ENCODE data around the gene DYDC1.

The DYDC1 gene

DNA sequence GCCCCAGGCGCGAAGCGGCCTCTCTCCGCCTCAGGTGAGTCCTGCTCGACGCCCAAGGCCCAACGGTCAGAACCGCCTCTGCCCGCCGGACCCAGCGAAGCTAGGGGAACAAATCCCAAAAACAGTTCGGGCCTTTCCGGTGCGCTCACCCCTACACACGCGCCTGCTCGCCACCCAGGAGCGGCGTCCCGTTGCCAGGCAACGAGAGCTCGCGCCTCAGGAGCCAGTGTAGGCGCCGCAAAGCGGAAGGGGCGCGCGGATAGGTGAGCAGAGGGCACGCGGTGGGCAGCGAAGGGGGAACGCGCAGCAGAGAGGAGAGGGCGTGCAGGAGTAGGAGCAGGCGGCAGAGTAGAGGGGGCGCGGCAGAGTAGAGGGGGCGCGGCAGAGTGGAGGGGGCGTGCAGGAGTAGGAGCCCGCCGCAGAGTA lies at the start of gene DYDC1, which contains the start of gene DYDC2:
TSS of gene DYDC1 (minus strand) at position 193 of the 426 bp plus-strand sequence. CDS start 4,154 bp downstream, outside the sequence.
TSS of gene DYDC2 (plus strand) at position 219 of the 426 bp plus-strand sequence. CDS start 5,663 bp downstream, outside the sequence.
- TF ChIP-seq OSR1 (CRISPR knock-in tag; IDR thresholded peaks at IDR 0.05) (no peak), ARNTL (CRISPR knock-in tag; IDR thresholded peaks at IDR 0.05; ENCODE audit: borderline replicate concordance, low read depth) (no peak), CSDC2 (CRISPR knock-in tag; IDR thresholded peaks at IDR 0.05) (no peak), ZC3H10 (CRISPR knock-in tag; IDR thresholded peaks at IDR 0.05) (no peak), PATZ1 (CRISPR knock-in tag; IDR thresholded peaks at IDR 0.05; ENCODE audit: borderline replicate concordance) (no peak), ESRRG (CRISPR knock-in tag; IDR thresholded peaks at IDR 0.05) (no peak), TOX (CRISPR knock-in tag; IDR thresholded peaks at IDR 0.05; ENCODE audit: borderline replicate concordance) (no peak), TCF4 (CRISPR knock-in tag; IDR thresholded peaks at IDR 0.05; ENCODE audit: borderline replicate concordance) (no peak), ZFP3 (CRISPR knock-in tag; IDR thresholded peaks at IDR 0.05) (no peak), ZNF8 (CRISPR knock-in tag; IDR thresholded peaks at IDR 0.05) (no peak), PPARA (CRISPR knock-in tag; IDR thresholded peaks at IDR 0.05; ENCODE audit: borderline replicate concordance) (no peak)
- TF ChIP-seq, protein P1, sequence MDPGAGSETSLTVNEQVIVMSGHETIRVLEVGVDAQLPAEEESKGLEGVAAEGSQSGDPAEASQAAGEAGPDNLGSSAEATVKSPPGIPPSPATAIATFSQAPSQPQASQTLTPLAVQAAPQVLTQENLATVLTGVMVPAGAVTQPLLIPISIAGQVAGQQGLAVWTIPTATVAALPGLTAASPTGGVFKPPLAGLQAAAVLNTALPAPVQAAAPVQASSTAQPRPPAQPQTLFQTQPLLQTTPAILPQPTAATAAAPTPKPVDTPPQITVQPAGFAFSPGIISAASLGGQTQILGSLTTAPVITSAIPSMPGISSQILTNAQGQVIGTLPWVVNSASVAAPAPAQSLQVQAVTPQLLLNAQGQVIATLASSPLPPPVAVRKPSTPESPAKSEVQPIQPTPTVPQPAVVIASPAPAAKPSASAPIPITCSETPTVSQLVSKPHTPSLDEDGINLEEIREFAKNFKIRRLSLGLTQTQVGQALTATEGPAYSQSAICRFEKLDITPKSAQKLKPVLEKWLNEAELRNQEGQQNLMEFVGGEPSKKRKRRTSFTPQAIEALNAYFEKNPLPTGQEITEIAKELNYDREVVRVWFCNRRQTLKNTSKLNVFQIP (CRISPR knock-in tag; IDR thresholded peaks at IDR 0.05; ENCODE audit: borderline replicate concordance, low read depth) = no peak
- TF ChIP-seq, protein P2, sequence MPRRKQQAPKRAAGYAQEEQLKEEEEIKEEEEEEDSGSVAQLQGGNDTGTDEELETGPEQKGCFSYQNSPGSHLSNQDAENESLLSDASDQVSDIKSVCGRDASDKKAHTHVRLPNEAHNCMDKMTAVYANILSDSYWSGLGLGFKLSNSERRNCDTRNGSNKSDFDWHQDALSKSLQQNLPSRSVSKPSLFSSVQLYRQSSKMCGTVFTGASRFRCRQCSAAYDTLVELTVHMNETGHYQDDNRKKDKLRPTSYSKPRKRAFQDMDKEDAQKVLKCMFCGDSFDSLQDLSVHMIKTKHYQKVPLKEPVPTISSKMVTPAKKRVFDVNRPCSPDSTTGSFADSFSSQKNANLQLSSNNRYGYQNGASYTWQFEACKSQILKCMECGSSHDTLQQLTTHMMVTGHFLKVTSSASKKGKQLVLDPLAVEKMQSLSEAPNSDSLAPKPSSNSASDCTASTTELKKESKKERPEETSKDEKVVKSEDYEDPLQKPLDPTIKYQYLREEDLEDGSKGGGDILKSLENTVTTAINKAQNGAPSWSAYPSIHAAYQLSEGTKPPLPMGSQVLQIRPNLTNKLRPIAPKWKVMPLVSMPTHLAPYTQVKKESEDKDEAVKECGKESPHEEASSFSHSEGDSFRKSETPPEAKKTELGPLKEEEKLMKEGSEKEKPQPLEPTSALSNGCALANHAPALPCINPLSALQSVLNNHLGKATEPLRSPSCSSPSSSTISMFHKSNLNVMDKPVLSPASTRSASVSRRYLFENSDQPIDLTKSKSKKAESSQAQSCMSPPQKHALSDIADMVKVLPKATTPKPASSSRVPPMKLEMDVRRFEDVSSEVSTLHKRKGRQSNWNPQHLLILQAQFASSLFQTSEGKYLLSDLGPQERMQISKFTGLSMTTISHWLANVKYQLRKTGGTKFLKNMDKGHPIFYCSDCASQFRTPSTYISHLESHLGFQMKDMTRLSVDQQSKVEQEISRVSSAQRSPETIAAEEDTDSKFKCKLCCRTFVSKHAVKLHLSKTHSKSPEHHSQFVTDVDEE (CRISPR knock-in tag; IDR thresholded peaks at IDR 0.05) = no peak
- peak; percentile 63 for ATAC-seq

DNA sequence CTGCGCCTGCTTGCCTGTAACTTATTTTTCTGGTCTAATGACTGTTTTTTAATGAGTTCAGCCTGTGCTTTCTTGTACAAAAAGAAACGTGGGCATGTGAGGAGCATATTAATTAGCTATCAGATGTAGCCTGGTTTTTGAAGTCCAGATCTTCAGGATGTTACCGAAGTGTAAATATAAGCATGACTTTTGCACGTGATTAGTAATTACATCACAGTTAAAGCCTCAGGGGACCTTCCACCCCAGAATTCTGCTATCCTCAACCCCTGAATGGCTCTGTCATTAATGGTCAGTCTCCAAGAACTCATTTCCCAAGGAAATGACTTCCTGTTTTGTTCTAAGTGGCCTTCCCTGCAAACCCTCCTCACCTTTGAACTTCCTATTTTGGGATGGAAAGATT lies 49.6 kb upstream of the DYDC1 start:
- TF ChIP-seq BACH2 (CRISPR knock-in tag; IDR thresholded peaks at IDR 0.05; ENCODE audit: borderline replicate concordance) (no peak), PATZ1 (CRISPR knock-in tag; IDR thresholded peaks at IDR 0.05; ENCODE audit: borderline replicate concordance) (no peak), ISL1 (CRISPR knock-in tag; IDR thresholded peaks at IDR 0.05) (no peak), TCF4 (CRISPR knock-in tag; IDR thresholded peaks at IDR 0.05; ENCODE audit: borderline replicate concordance) (no peak)
- TF ChIP-seq, protein P2 (CRISPR knock-in tag; IDR thresholded peaks at IDR 0.05) = no peak
- no peak for ATAC-seq

DNA sequence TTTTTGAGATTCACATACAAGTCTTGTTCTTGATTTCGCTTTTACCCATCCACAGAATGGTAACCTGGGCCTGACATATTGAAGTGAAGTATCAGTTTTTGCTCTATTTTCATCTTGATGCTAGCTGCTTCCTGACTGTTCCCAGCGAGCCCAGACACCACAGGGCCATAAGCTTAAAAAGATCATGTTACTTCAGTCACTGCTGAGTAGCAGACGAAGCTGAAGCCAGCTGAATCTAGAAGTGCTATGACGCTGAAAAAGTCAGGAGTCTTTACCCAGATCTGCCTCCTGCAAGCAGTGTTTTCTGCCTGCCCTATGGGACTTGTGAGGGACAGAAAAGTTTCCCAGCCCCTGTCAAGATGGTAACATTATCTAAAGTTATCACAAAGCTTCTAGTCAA lies 49.1 kb upstream of the DYDC1 start:
- no peak for TF ChIP-seq ESRRG (CRISPR knock-in tag; IDR thresholded peaks at IDR 0.05)
- TF ChIP-seq ZFP3 (CRISPR knock-in tag; IDR thresholded peaks at IDR 0.05) = no peak
- TF ChIP-seq TCF4 (CRISPR knock-in tag; IDR thresholded peaks at IDR 0.05; ENCODE audit: borderline replicate concordance) = no peak
- no peak for TF ChIP-seq ZNF8 (CRISPR knock-in tag; IDR thresholded peaks at IDR 0.05)
- TF ChIP-seq ZNF70 (CRISPR knock-in tag; IDR thresholded peaks at IDR 0.05) = no peak
- TF ChIP-seq, protein P1 (CRISPR knock-in tag; IDR thresholded peaks at IDR 0.05; ENCODE audit: borderline replicate concordance, low read depth) = no peak
- no peak for TF ChIP-seq CSDC2 (CRISPR knock-in tag; IDR thresholded peaks at IDR 0.05)
- TF ChIP-seq, protein P3, sequence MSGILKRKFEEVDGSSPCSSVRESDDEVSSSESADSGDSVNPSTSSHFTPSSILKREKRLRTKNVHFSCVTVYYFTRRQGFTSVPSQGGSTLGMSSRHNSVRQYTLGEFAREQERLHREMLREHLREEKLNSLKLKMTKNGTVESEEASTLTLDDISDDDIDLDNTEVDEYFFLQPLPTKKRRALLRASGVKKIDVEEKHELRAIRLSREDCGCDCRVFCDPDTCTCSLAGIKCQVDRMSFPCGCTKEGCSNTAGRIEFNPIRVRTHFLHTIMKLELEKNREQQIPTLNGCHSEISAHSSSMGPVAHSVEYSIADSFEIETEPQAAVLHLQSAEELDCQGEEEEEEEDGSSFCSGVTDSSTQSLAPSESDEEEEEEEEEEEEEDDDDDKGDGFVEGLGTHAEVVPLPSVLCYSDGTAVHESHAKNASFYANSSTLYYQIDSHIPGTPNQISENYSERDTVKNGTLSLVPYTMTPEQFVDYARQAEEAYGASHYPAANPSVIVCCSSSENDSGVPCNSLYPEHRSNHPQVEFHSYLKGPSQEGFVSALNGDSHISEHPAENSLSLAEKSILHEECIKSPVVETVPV (CRISPR knock-in tag; IDR thresholded peaks at IDR 0.05) = no peak
- no peak for TF ChIP-seq ISL1 (CRISPR knock-in tag; IDR thresholded peaks at IDR 0.05)
- TF ChIP-seq BACH2 (CRISPR knock-in tag; IDR thresholded peaks at IDR 0.05; ENCODE audit: borderline replicate concordance) = no peak
- TF ChIP-seq SNAI2 (CRISPR knock-in tag; IDR thresholded peaks at IDR 0.05) = no peak
- ATAC-seq = no peak
